HepG2 (cell line): ENCODE data around the gene CTIF. TPM values are rescaled to one million over a fixed set of nuclear protein-coding genes. Genes with fewer than 3 reads are reported as not detected.

ENCODE experiments used
- ARNT ChIP-seq: fragments of 450-650 bp; IDR thresholded peaks from 2 replicates; pipeline ENCODE4 v1.6.1; 2017
- HMGA1 ChIP-seq: sonication (generic); formaldehyde crosslinking; conservative IDR thresholded peaks from 2 replicates; pipeline ENCODE4 v1.4.0; 2020; ENCODE audit warnings: missing genetic modification reagents
- HNRNPK ChIP-seq: fragments of 200-400 bp; formaldehyde crosslinking; IDR thresholded peaks from 2 replicates; pipeline ENCODE4 v1.6.1; 2018; ENCODE audit warnings: low read length, low read depth, moderate library complexity, mild to moderate bottlenecking; ENCODE audit not compliant: poor library complexity, severe bottlenecking
- HOXA3 ChIP-seq: sonication (generic); formaldehyde crosslinking; IDR thresholded peaks from 2 replicates; pipeline ENCODE4 v1.5.0; 2020; ENCODE audit warnings: missing genetic modification reagents
- ISX ChIP-seq: sonication (generic); formaldehyde crosslinking; conservative IDR thresholded peaks from 2 replicates; pipeline ENCODE4 v1.5.0; 2020; ENCODE audit warnings: missing genetic modification reagents
- KDM6A ChIP-seq: IDR thresholded peaks from 2 replicates; pipeline ENCODE4 v1.6.1; 2016; ENCODE audit warnings: low read depth
- MATR3 ChIP-seq: sonication (generic); formaldehyde crosslinking; IDR thresholded peaks from 2 replicates; pipeline ENCODE4 v1.4.0; 2020; ENCODE audit warnings: missing genetic modification reagents
- MIXL1 ChIP-seq: IDR thresholded peaks from 2 replicates; pipeline ENCODE4 v1.6.1; 2016
- MYC ChIP-seq: sonication (generic); formaldehyde crosslinking; IDR thresholded peaks from 2 replicates; pipeline ENCODE4 v1.9.0; 2021; ENCODE audit warnings: missing genetic modification reagents, borderline replicate concordance
- NR2F6 ChIP-seq, 2 experiments: IDR thresholded peaks; 2 replicates each; pipeline ENCODE4 v1.6.1; 2016; ENCODE audit warnings: antibody characterized with exemption in 1 of 2, mild to moderate bottlenecking in 1 of 2
- PHB2 ChIP-seq: fragments of 450-650 bp; IDR thresholded peaks from 2 replicates; pipeline ENCODE4 v1.6.1; 2018; ENCODE audit not compliant: partially characterized antibody
- SMC3 ChIP-seq: IDR thresholded peaks from 2 replicates; pipeline ENCODE4 v1.6.1; 2011; ENCODE audit warnings: low read length, improper control_type of control experiment
- SP5 ChIP-seq: IDR thresholded peaks from 2 replicates; pipeline ENCODE4 v1.6.1; 2016; ENCODE audit warnings: low read depth, borderline replicate concordance
- ZKSCAN8 ChIP-seq: IDR thresholded peaks from 2 replicates; pipeline ENCODE4 v1.6.1; 2016; ENCODE audit warnings: borderline replicate concordance, missing genetic modification reagents, missing compliant biosample characterization
- ZNF354B ChIP-seq: sonication (generic); formaldehyde crosslinking; IDR thresholded peaks from 2 replicates; pipeline ENCODE4 v1.8.0; 2022; ENCODE audit warnings: mild to moderate bottlenecking, missing genetic modification reagents
- ZNF674 ChIP-seq: sonication (generic); formaldehyde crosslinking; IDR thresholded peaks from 2 replicates; pipeline ENCODE4 v1.5.0; 2020; ENCODE audit warnings: low read depth, mild to moderate bottlenecking, missing genetic modification reagents
- ZNF75D ChIP-seq: sonication (generic); formaldehyde crosslinking; IDR thresholded peaks from 2 replicates; pipeline ENCODE4 v1.8.1; 2023; ENCODE audit warnings: missing genetic modification reagents, mild to moderate bottlenecking, borderline replicate concordance
- ZSCAN12 ChIP-seq: sonication (generic); formaldehyde crosslinking; IDR thresholded peaks from 2 replicates; pipeline ENCODE4 v1.9.0; 2021; ENCODE audit warnings: mild to moderate bottlenecking, missing genetic modification reagents
- polyA plus RNA-seq, 8 experiments: library from polyadenylated mRNA; depleted of rRNA in 3 of 8; stranded (reverse) in 7 of 8; unstranded in 1 of 8; fragments of >200 nt; fragmentation: Illumina TruSeq in 4 of 8; extraction: Trizol in 4 of 8; gene quantifications; 2 replicates each; pipeline versions ENCODE4 v1.2.1 to v1.2.3, GENCODE V29; 2011 to 2016; ENCODE audit warnings: low read depth in 4 of 8, missing spikeins in 1 of 8, mixed read lengths in 1 of 8; ENCODE audit not compliant: insufficient read depth in 1 of 8
- total RNA-seq, 5 experiments: library from RNA; depleted of rRNA; stranded (reverse); fragments of >200 nt; fragmentation: Illumina TruSeq; extraction: Trizol; gene quantifications; 2 replicates each; pipeline ENCODE4 v1.2.3, GENCODE V29; 2016; ENCODE audit warnings: low read depth in 1 of 5
- TF ChIP-seq, protein P1 (sequence below): sonication (generic); formaldehyde crosslinking; IDR thresholded peaks from 2 replicates; pipeline ENCODE4 v1.8.0; 2022; ENCODE audit warnings: mild to moderate bottlenecking, missing genetic modification reagents, moderate library complexity
- TF ChIP-seq, protein P2 (sequence below): sonication (generic); formaldehyde crosslinking; IDR thresholded peaks from 2 replicates; pipeline ENCODE4 v1.9.0; 2021; ENCODE audit warnings: missing genetic modification reagents, borderline replicate concordance
- TF ChIP-seq, protein P3 (sequence below): sonication (generic); formaldehyde crosslinking; IDR thresholded peaks from 2 replicates; pipeline ENCODE4 v1.4.0; 2020; ENCODE audit warnings: missing genetic modification reagents, low read depth, mild to moderate bottlenecking, borderline replicate concordance
- TF ChIP-seq, protein P4 (sequence below): sonication (generic); formaldehyde crosslinking; IDR thresholded peaks from 2 replicates; pipeline ENCODE4 v1.4.0; 2020; ENCODE audit warnings: mild to moderate bottlenecking, missing genetic modification reagents, borderline replicate concordance

Gene CTIF
- total and polyA plus RNA-seq, 2 of the 13 experiments (the other 11 are each of a cell fraction or from before 2014, with no cell fraction given) = 18.2 to 28.0 TPM

DNA sequence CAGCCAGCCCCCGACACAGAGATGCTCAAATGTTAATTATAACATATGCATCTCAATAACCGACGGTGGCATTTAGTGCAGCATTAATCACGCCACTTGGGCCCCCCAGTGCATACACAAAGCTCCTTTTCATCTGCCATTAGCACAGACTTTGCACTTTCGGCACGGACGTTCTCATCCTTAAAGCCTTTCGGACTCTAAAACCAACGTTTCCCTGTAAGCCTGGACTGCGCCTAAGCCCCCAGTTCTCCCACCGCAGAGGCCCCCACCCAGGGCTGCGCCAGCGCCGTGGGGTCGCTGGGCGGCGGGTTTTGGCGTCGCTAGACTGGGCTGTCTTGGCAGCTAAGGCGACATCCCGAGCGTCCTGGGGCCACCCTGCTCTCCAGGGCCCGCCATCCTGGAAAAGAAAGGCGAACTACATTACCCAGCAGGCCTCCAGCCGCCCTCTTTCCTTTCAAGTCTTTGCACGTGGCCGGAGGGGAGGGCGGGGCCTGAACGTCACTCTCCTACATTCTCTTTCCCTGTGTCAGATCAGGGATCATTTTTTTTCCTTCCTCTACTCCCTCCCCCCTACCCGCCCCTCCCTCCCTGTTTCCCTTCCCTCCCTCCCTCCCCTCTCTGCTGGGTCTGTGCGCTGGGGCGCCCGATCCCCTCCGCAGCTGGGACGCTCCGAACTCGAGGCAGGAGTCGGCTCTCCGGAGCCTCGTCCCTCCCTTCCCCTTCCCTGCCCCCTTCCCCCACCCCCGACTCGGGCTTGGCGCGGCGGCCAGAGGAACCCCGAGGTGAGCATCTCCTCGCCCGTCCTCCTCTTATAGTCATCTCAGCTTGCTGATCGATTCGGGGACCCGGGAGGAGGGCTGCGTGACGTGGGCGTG, at the start of gene CTIF (continued):
- TF ChIP-seq PHB2 (no peak), ARNT (no peak), SP5 (CRISPR knock-in tag) (peak; percentile 58; the same call in 1 of the 2 replicates), ISX (no peak), HNRNPK (peak; percentile 5), HOXA3 (CRISPR knock-in tag) (peak; percentile 82), NR2F6 (IDR thresholded peaks at IDR 0.05) (no peak), NR2F6 (CRISPR knock-in tag; IDR thresholded peaks at IDR 0.05) (peak; percentile 35; the same call in 1 of the 2 replicates), MIXL1 (CRISPR knock-in tag) (no peak), KDM6A (CRISPR knock-in tag) (no peak), MATR3 (CRISPR knock-in tag) (no peak), HMGA1 (CRISPR knock-in tag) (no peak), SMC3 (no peak), ZNF354B (CRISPR knock-in tag) (no peak), ZSCAN12 (CRISPR knock-in tag) (peak; percentile 66; the same call in 1 of the 2 replicates), ZNF674 (CRISPR knock-in tag) (no peak), MYC (CRISPR knock-in tag) (peak; percentile 96), ZKSCAN8 (no peak), ZNF75D (CRISPR knock-in tag) (no peak)
- TF ChIP-seq, protein P1, sequence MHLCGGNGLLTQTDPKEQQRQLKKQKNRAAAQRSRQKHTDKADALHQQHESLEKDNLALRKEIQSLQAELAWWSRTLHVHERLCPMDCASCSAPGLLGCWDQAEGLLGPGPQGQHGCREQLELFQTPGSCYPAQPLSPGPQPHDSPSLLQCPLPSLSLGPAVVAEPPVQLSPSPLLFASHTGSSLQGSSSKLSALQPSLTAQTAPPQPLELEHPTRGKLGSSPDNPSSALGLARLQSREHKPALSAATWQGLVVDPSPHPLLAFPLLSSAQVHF (CRISPR knock-in tag) = no peak
- TF ChIP-seq, protein P2, sequence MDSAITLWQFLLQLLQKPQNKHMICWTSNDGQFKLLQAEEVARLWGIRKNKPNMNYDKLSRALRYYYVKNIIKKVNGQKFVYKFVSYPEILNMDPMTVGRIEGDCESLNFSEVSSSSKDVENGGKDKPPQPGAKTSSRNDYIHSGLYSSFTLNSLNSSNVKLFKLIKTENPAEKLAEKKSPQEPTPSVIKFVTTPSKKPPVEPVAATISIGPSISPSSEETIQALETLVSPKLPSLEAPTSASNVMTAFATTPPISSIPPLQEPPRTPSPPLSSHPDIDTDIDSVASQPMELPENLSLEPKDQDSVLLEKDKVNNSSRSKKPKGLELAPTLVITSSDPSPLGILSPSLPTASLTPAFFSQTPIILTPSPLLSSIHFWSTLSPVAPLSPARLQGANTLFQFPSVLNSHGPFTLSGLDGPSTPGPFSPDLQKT (CRISPR knock-in tag) = no peak
- TF ChIP-seq, protein P3, sequence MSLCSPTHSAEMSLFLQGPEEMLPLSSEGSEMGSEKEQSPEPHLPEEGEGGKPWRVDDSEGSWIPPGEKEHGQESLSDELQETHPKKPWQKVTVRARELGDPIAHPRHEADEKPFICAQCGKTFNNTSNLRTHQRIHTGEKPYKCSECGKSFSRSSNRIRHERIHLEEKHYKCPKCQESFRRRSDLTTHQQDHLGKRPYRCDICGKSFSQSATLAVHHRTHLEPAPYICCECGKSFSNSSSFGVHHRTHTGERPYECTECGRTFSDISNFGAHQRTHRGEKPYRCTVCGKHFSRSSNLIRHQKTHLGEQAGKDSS (CRISPR knock-in tag) = no peak
- TF ChIP-seq, protein P4, sequence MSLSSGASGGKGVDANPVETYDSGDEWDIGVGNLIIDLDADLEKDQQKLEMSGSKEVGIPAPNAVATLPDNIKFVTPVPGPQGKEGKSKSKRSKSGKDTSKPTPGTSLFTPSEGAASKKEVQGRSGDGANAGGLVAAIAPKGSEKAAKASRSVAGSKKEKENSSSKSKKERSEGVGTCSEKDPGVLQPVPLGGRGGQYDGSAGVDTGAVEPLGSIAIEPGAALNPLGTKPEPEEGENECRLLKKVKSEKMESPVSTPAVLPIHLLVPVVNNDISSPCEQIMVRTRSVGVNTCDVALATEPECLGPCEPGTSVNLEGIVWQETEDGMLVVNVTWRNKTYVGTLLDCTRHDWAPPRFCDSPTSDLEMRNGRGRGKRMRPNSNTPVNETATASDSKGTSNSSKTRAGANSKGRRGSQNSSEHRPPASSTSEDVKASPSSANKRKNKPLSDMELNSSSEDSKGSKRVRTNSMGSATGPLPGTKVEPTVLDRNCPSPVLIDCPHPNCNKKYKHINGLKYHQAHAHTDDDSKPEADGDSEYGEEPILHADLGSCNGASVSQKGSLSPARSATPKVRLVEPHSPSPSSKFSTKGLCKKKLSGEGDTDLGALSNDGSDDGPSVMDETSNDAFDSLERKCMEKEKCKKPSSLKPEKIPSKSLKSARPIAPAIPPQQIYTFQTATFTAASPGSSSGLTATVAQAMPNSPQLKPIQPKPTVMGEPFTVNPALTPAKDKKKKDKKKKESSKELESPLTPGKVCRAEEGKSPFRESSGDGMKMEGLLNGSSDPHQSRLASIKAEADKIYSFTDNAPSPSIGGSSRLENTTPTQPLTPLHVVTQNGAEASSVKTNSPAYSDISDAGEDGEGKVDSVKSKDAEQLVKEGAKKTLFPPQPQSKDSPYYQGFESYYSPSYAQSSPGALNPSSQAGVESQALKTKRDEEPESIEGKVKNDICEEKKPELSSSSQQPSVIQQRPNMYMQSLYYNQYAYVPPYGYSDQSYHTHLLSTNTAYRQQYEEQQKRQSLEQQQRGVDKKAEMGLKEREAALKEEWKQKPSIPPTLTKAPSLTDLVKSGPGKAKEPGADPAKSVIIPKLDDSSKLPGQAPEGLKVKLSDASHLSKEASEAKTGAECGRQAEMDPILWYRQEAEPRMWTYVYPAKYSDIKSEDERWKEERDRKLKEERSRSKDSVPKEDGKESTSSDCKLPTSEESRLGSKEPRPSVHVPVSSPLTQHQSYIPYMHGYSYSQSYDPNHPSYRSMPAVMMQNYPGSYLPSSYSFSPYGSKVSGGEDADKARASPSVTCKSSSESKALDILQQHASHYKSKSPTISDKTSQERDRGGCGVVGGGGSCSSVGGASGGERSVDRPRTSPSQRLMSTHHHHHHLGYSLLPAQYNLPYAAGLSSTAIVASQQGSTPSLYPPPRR (CRISPR knock-in tag) = no peak
